Measurements from ENCODE around the gene TNPO3. TPM values are rescaled to one million over a fixed set of nuclear protein-coding genes. Genes with fewer than 3 reads are reported as not detected.

TNPO3 gene
- total and polyA plus RNA-seq, 2 of the 4 experiments (the other 2 are of a cell fraction), result 24.2 to 77.2 TPM

GRCh38 chr7:129008645-129009414, 46.1 kb downstream of the TNPO3 start (continued):
- no peak for TF ChIP-seq ELK1 (IDR thresholded peaks at IDR 0.05; ENCODE audit: borderline replicate concordance, low read depth, low read length)

DNA sequence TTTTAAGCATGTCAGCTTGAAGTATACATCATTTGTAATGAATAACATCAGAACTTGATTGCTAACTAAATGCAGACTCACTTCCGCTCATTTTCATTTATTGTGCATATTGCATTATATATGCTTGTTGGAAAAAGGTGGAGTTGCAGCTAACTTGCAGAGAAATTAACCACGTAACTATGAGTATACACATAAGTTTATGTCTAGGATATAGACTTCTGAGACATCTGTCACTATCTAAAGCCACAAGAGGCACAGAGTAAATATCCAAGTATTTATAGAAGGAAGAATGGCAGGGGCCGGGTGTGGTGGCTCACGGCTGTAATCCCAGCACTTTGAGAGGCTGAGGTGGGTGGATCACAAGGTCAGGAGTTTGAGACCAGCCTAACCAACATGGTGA, 47.3 kb downstream of the TNPO3 start:
- dilution Hi-C loops (cut with HindIII; ENCODE audit: low sequenced_read_pairs, unreplicated experiment) (no loop called here), intact Hi-C loops (cut with micrococcal nuclease) (loop anchor here (5.0 kb wide), 1 partner anchor 35 kb away; no protein-coding TSS in a partner anchor), in situ Hi-C loops (cut with MboI; ENCODE audit: low sequenced_read_pairs) (no loop called here)
- Histone ChIP-seq H3K4me2 (ENCODE audit: low read depth, low read length) (no peak overlapping the region), H4K91ac (ENCODE audit: insufficient read depth, low read depth, low read length) (no peak overlapping the region), H3K9me3 (ENCODE audit: control insufficient read depth, insufficient read depth, low read length) (no peaks in the 10 kb centered on the region), H3K27ac (ENCODE audit: insufficient read depth, low read length) (no peak overlapping the region), H3K14ac (replicated peaks; ENCODE audit: low read depth, low read length) (no peak overlapping the region), H3K79me1 (ENCODE audit: low read depth in 1 of 2, low read length in 2 of 2) (peaks cover 12 to 19% of the 10 kb centered on the region in 2 experiments), H3K9me1 (ENCODE audit: insufficient read depth, low read length) (peaks cover 3% of the 10 kb centered on the region; the same call in 1 of the 2 replicates), H4K8ac (ENCODE audit: low read depth in 2 of 2, low read length in 2 of 2) (no peak overlapping the region), H3K4me1 (ENCODE audit: control insufficient read depth, insufficient read depth, low read length) (no peaks in the 10 kb centered on the region), H3K23ac (ENCODE audit: low read depth, low read length) (no peak overlapping the region), H4K20me1 (ENCODE audit: insufficient read depth, low read length) (no peaks in the 10 kb centered on the region; the same call in 1 of the 2 replicates), H4K5ac (ENCODE audit: low read depth, low read length) (no peak overlapping the region), H3K56ac (ENCODE audit: extremely low read depth, insufficient read depth, low read length) (no peak overlapping the region), H3K9ac (ENCODE audit: low read depth, low read length) (no peak overlapping the region), H3K36me3 (ENCODE audit: control insufficient read depth, insufficient read depth, low read length) (peaks cover 6% of the 10 kb centered on the region), H2BK15ac (ENCODE audit: low read depth, low read length) (no peak overlapping the region), H3K27me3 (ENCODE audit: control insufficient read depth, insufficient read depth, low read length) (no peaks in the 10 kb centered on the region), H3K18ac (ENCODE audit: low read depth, low read length) (no peak overlapping the region), H2BK5ac (ENCODE audit: low read depth, low read length, poor library complexity, severe bottlenecking) (no peak overlapping the region), H2AK9ac (replicated peaks; ENCODE audit: low read depth, low read length, poor library complexity) (no peak overlapping the region), H3K4ac (ENCODE audit: low read depth, low read length) (no peak overlapping the region), H2BK120ac (ENCODE audit: low read depth, low read length) (no peak overlapping the region), H3K4me3 (ENCODE audit: insufficient read depth, low read depth, low read length) (no peak overlapping the region), H2AK5ac (ENCODE audit: low read depth, low read length) (no peak overlapping the region), H2BK20ac (ENCODE audit: low read depth, low read length) (no peak overlapping the region), H2AFZ (replicated peaks; ENCODE audit: low read length, poor library complexity) (no peak overlapping the region)
- no TSS peak for BruUV-seq (replicated peaks)
- DNase-seq (no peak), ATAC-seq (ENCODE audit: low read depth) (no peak)
- no CpG with 5 or more reads among the region's 4 CpGs for WGBS, 2 experiments (ENCODE audit: extremely low coverage in 2 of 2, insufficient read length in 1 of 2)
- no peak for TF ChIP-seq BHLHE40 (IDR thresholded peaks at IDR 0.05; ENCODE audit: low read depth, low read length)
- TF ChIP-seq SMC3 (IDR thresholded peaks at IDR 0.05; ENCODE audit: low read depth, low read length), result no peak
- TF ChIP-seq CHD1 (IDR thresholded peaks at IDR 0.05; ENCODE audit: low read depth, low read length), result no peak
- TF ChIP-seq MAZ (IDR thresholded peaks at IDR 0.05; ENCODE audit: borderline replicate concordance, low read depth, low read length), result no peak
- TF ChIP-seq RCOR1 (IDR thresholded peaks at IDR 0.05; ENCODE audit: insufficient replicate concordance, low read length), result no peak
- no peak for TF ChIP-seq CEBPB (IDR thresholded peaks at IDR 0.05; ENCODE audit: low read depth, low read length)
- no peak for TF ChIP-seq ELK1 (IDR thresholded peaks at IDR 0.05; ENCODE audit: borderline replicate concordance, low read depth, low read length)
- TF ChIP-seq USF2 (IDR thresholded peaks at IDR 0.05; ENCODE audit: low read depth, low read length), result no peak
- no peak for TF ChIP-seq RFX5 (IDR thresholded peaks at IDR 0.05; ENCODE audit: low read depth, low read length)
- CTCF ChIA-PET, result interaction anchor here (1.4 kb wide), 1 partner anchor 15 kb away, joined by 3 read pairs; no protein-coding TSS in a partner anchor
- POLR2A ChIA-PET (ENCODE audit: unreplicated experiment), result no interaction called here
